ENCODE results near the gene FCRL6. TPM values are rescaled to one million over a fixed set of nuclear protein-coding genes. Genes with fewer than 3 reads are reported as not detected.

Gene FCRL6
- total and polyA plus RNA-seq, 2 donors from 2014 or later, result 0.45 to 1.4 TPM

- TF ChIP-seq, protein P1, sequence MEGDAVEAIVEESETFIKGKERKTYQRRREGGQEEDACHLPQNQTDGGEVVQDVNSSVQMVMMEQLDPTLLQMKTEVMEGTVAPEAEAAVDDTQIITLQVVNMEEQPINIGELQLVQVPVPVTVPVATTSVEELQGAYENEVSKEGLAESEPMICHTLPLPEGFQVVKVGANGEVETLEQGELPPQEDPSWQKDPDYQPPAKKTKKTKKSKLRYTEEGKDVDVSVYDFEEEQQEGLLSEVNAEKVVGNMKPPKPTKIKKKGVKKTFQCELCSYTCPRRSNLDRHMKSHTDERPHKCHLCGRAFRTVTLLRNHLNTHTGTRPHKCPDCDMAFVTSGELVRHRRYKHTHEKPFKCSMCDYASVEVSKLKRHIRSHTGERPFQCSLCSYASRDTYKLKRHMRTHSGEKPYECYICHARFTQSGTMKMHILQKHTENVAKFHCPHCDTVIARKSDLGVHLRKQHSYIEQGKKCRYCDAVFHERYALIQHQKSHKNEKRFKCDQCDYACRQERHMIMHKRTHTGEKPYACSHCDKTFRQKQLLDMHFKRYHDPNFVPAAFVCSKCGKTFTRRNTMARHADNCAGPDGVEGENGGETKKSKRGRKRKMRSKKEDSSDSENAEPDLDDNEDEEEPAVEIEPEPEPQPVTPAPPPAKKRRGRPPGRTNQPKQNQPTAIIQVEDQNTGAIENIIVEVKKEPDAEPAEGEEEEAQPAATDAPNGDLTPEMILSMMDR (IDR thresholded peaks at IDR 0.05; ENCODE audit: borderline replicate concordance, extremely low read depth, insufficient read depth), result no peak
- Histone ChIP-seq H3K4me3 (ENCODE audit: low read length in 3 of 3) (no peak overlapping the region), H3K27ac (ENCODE audit: low read depth in 2 of 2, low read length in 2 of 2) (no peak overlapping the region), H3K27me3 (ENCODE audit: control insufficient read depth, insufficient read depth, low read length) (no peaks in the 10 kb centered on the region), H3K36me3 (ENCODE audit: control insufficient read depth in 2 of 3, insufficient read depth in 3 of 3, low read length in 3 of 3) (no peaks in the 10 kb centered on the region), H3K4me1 (ENCODE audit: control insufficient read depth in 2 of 3, insufficient read depth in 2 of 3, low read depth in 1 of 3, low read length in 3 of 3) (no peaks in the 10 kb centered on the region), H3K9ac (ENCODE audit: low read length in 3 of 3) (no peak overlapping the region), H3K9me3 (ENCODE audit: control insufficient read depth in 2 of 3, insufficient read depth in 1 of 3, low read length in 3 of 3) (no peaks in the 10 kb centered on the region)
- no peak for DNase-seq
- intact Hi-C loops (cut with DNase I), result no loop called here
- no peak for FAIRE-seq
Observed at GRCh38 chr1:159771127-159771895, 30.8 kb upstream of the FCRL6 start.

- no peaks in the 10 kb centered on the region for H3K4me1 ChIP-seq (ENCODE audit: control insufficient read depth in 2 of 3, insufficient read depth in 2 of 3, low read depth in 1 of 3, low read length in 3 of 3)
- no peak overlapping the region for H3K27ac ChIP-seq (ENCODE audit: low read depth in 2 of 2, low read length in 2 of 2)
- no peak overlapping the region for H3K4me3 ChIP-seq (ENCODE audit: low read length in 3 of 3)
- intact Hi-C loops (cut with DNase I), result no loop called here
- FAIRE-seq, result no peak
- H3K9me3 ChIP-seq (ENCODE audit: control insufficient read depth in 2 of 3, insufficient read depth in 1 of 3, low read length in 3 of 3), result no peaks in the 10 kb centered on the region
- no peak for DNase-seq
- no peaks in the 10 kb centered on the region for H3K36me3 ChIP-seq (ENCODE audit: control insufficient read depth in 2 of 3, insufficient read depth in 3 of 3, low read length in 3 of 3)
- no peak overlapping the region for H3K9ac ChIP-seq (ENCODE audit: low read length in 3 of 3)
- H3K27me3 ChIP-seq (ENCODE audit: control insufficient read depth, insufficient read depth, low read length), result no peaks in the 10 kb centered on the region
- TF ChIP-seq, protein P1 (IDR thresholded peaks at IDR 0.05; ENCODE audit: borderline replicate concordance, extremely low read depth, insufficient read depth), result no peak
Observed at GRCh38 chr1:159774465-159774864, 27.7 kb upstream of the FCRL6 start.

DNA sequence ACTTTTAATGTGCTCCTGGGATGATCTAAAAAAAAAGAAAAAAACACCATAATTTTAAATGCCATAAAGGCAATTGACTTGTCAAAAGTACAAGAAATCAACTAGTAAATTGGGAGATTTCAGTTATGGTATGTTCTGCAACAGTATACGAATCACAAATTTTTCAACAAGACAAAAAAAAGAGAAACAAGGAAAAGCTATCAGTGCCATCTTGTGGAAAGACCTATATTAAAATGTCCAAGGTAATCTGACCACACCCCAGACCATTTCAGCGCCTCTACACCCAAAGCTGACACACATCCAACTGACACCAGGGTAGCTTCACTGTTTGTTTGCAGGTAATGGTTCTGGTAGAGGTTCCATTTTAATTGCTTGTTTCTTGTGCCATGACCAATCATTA is 26.4 kb upstream of the FCRL6 start:
- intact Hi-C loops (cut with DNase I), result no loop called here

More for the DNA sequence above, 26.4 kb upstream of the FCRL6 start:
- FAIRE-seq, result no peak
- TF ChIP-seq, protein P1 (IDR thresholded peaks at IDR 0.05; ENCODE audit: borderline replicate concordance, extremely low read depth, insufficient read depth), result peak; percentile 6
- no peak overlapping the region for H3K9ac ChIP-seq (ENCODE audit: low read length in 3 of 3)
- no peak for DNase-seq
- no peaks in the 10 kb centered on the region for H3K27me3 ChIP-seq (ENCODE audit: control insufficient read depth, insufficient read depth, low read length)
- no peaks in the 10 kb centered on the region for H3K36me3 ChIP-seq (ENCODE audit: control insufficient read depth in 2 of 3, insufficient read depth in 3 of 3, low read length in 3 of 3)
- no peaks in the 10 kb centered on the region for H3K4me1 ChIP-seq (ENCODE audit: control insufficient read depth in 2 of 3, insufficient read depth in 2 of 3, low read depth in 1 of 3, low read length in 3 of 3)
- H3K27ac ChIP-seq (ENCODE audit: low read depth in 2 of 2, low read length in 2 of 2), result no peak overlapping the region
- no peaks in the 10 kb centered on the region for H3K9me3 ChIP-seq (ENCODE audit: control insufficient read depth in 2 of 3, insufficient read depth in 1 of 3, low read length in 3 of 3)
- H3K4me3 ChIP-seq (ENCODE audit: low read length in 3 of 3), result no peak overlapping the region
